Tibial artery (tissue), 4 donors: ENCODE measurements around the gene SLC16A3.
A peak's percentile ranks its signal among the peaks of the same experiment; 100 is the strongest.

Experiments
- DNase-seq, 2 donors: peaks; one replicate each; pipeline ENCODE4 v3.0.0-alpha.2; 2019
- H3K27ac ChIP-seq, 2 donors: fragments of 200-600 bp; sonication (generic) in 1 of 2; 1 replicate in 1 of 2; 2 replicates in 1 of 2; pipeline ENCODE4 v1.5.1; 2018 to 2019; ENCODE audit warnings: mild to moderate bottlenecking in 1 of 2
- H3K27me3 ChIP-seq, 2 donors: fragments of 200-600 bp; sonication (generic) in 1 of 2; one replicate each; pipeline versions ENCODE4 v1.5.1 to v1.6.0; 2016 to 2019
- H3K36me3 ChIP-seq, 3 donors: fragments of 200-600 bp; sonication (generic) in 2 of 3; one replicate each; pipeline ENCODE4 v1.5.1; 2016 to 2019; ENCODE audit warnings: mild to moderate bottlenecking in 2 of 3
- H3K4me1 ChIP-seq, 4 donors: fragments of 200-600 bp; sonication (generic) in 2 of 4; 1 replicate in 3 of 4; 2 replicates in 1 of 4; pipeline ENCODE4 v1.5.1; 2016 to 2019
- H3K4me3 ChIP-seq, 2 donors: fragments of 200-600 bp; sonication (generic) in 1 of 2; 1 replicate in 1 of 2; 2 replicates in 1 of 2; pipeline ENCODE4 v1.5.1; 2018 to 2019; ENCODE audit warnings: mild to moderate bottlenecking in 2 of 2
- H3K9me3 ChIP-seq, 3 donors: fragments of 200-600 bp; sonication (generic) in 1 of 3; one replicate each; pipeline ENCODE4 v1.5.1; 2016 to 2019
- CTCF ChIP-seq, 2 experiments: fragments of 200-600 bp in 1 of 2; fragments of 450-650 bp in 1 of 2; IDR thresholded peaks; one replicate each; pipeline ENCODE4 v1.5.1; 2017 to 2019; ENCODE audit warnings: antibody characterized with exemption in 2 of 2, mild to moderate bottlenecking in 1 of 2, moderate library complexity in 1 of 2
- intact Hi-C: fragments of 100-400 bp; cut with DNase I; formaldehyde crosslinking; loops from one replicate; pipeline ENCODE4 v1.15.0; 2023; ENCODE audit warnings: low total_unique reads

Gene SLC16A3

GRCh38 chr17:82216301-82217119 is 12.3 kb upstream of the SLC16A3 start:
- Histone ChIP-seq H3K4me3 (no peak overlapping the region), H3K4me1 (peaks cover 9 to 52% (median 40%) of the 10 kb centered on the region in 4 donors), H3K9me3 (no peaks in the 10 kb centered on the region), H3K36me3 (no peaks in the 10 kb centered on the region), H3K27me3 (no peaks in the 10 kb centered on the region), H3K27ac (peak overlapping the region; percentile 73 to 80)
- no peak for TF ChIP-seq CTCF (IDR thresholded peaks at IDR 0.05)
- DNase-seq: peak; percentile 73 to 95
- intact Hi-C loops: no loop called here

GRCh38 chr17:82217120-82217529 is 11.7 kb upstream of the SLC16A3 start:
- no peak for TF ChIP-seq CTCF (IDR thresholded peaks at IDR 0.05)
- Histone ChIP-seq H3K4me1 (peaks cover 9 to 46% (median 34%) of the 10 kb centered on the region in 4 donors), H3K9me3 (no peaks in the 10 kb centered on the region), H3K36me3 (no peaks in the 10 kb centered on the region), H3K4me3 (no peak overlapping the region), H3K27ac (peak overlapping the region; percentile 73 to 80), H3K27me3 (no peaks in the 10 kb centered on the region)
- peak in 1 of 2 donors; percentile 77 for DNase-seq
- intact Hi-C loops: no loop called here

- peak in 1 of 2 donors; percentile 91 for DNase-seq
Measured at GRCh38 chr17:82217530-82218204, 11.2 kb upstream of the SLC16A3 start.

GRCh38 chr17:82218349-82219075 is 10.3 kb upstream of the SLC16A3 start:
- intact Hi-C loops: no loop called here
- no peak for TF ChIP-seq CTCF (IDR thresholded peaks at IDR 0.05)
- no peak for DNase-seq
- H3K4me3 ChIP-seq: no peak overlapping the region
- H3K9me3 ChIP-seq: no peaks in the 10 kb centered on the region
- H3K4me1 ChIP-seq: peaks cover 9 to 40% (median 28%) of the 10 kb centered on the region in 4 donors
- peak overlapping the region in 1 of 2 donors; percentile 80 for H3K27ac ChIP-seq
- H3K27me3 ChIP-seq: no peaks in the 10 kb centered on the region
- no peaks in the 10 kb centered on the region for H3K36me3 ChIP-seq

More at GRCh38 chr17:82217530-82218204, 11.2 kb upstream of the SLC16A3 start:
- Histone ChIP-seq H3K4me3 (no peak overlapping the region), H3K27me3 (no peaks in the 10 kb centered on the region), H3K27ac (peak overlapping the region; percentile 73 to 80), H3K4me1 (peaks cover 9 to 45% (median 34%) of the 10 kb centered on the region in 4 donors), H3K36me3 (no peaks in the 10 kb centered on the region), H3K9me3 (no peaks in the 10 kb centered on the region)
- no peak for TF ChIP-seq CTCF (IDR thresholded peaks at IDR 0.05)
- intact Hi-C loops: no loop called here

GRCh38 chr17:82219083-82219482 is 9.8 kb upstream of the SLC16A3 start:
- H3K4me1 ChIP-seq: peaks cover 9 to 35% (median 26%) of the 10 kb centered on the region in 4 donors
- no peak for TF ChIP-seq CTCF (IDR thresholded peaks at IDR 0.05)
- H3K27ac ChIP-seq: no peak overlapping the region

More at GRCh38 chr17:82219083-82219482, 9.8 kb upstream of the SLC16A3 start:
- intact Hi-C loops: no loop called here
- Histone ChIP-seq H3K9me3 (no peaks in the 10 kb centered on the region), H3K36me3 (no peaks in the 10 kb centered on the region), H3K4me3 (no peak overlapping the region), H3K27me3 (no peaks in the 10 kb centered on the region)
- no peak for DNase-seq
